ENCODE data around the gene TMEM208. TPM values are rescaled to one million over a fixed set of nuclear protein-coding genes. Genes with fewer than 3 reads are reported as not detected.

Gene TMEM208
- total and polyA plus RNA-seq, 2 of the 13 experiments (the other 11 are each of a cell fraction or from before 2014, with no cell fraction given), result 58.8 to 72.9 TPM

GRCh38 chr16:67183627-67184452, 43.1 kb upstream of the TMEM208 start, which contains the start of gene MATCAP1 (continued):
- TF ChIP-seq, protein P1, sequence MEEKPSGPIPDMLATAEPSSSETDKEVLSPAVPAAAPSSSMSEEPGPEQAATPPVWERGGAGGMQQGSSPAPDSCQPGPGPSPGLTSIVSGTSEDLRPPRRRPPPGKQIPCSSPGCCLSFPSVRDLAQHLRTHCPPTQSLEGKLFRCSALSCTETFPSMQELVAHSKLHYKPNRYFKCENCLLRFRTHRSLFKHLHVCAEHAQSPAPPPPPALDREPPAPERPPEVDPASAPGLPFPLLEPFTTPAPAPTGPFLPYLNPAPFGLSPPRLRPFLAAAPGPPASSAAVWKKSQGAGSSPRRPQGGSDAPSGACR (CRISPR knock-in tag; IDR thresholded peaks at IDR 0.05), result no peak; the same call in 1 of the 2 replicates
- no peak for TF ChIP-seq IKZF4 (CRISPR knock-in tag; IDR thresholded peaks at IDR 0.05; ENCODE audit: borderline replicate concordance, low read depth, not compliant biosample characterization)
- 0 out of 2 replicates have a peak, but pooled peaks have one; percentile 47 for TF ChIP-seq RNF2 (conservative IDR thresholded peaks at IDR 0.05; ENCODE audit: low read depth)
- 0 out of 2 replicates have a peak, but pooled peaks have one; percentile 53 for TF ChIP-seq ZSCAN20 (CRISPR knock-in tag; IDR thresholded peaks at IDR 0.05; ENCODE audit: borderline replicate concordance)
- no peak for TF ChIP-seq ZBTB1 (CRISPR knock-in tag; IDR thresholded peaks at IDR 0.05; ENCODE audit: borderline replicate concordance)
- 0 out of 2 replicates have a peak, but pooled peaks have one; percentile 66 for TF ChIP-seq TBP (CRISPR knock-in tag; IDR thresholded peaks at IDR 0.05)
- peak; percentile 88 for TF ChIP-seq ZNF614 (CRISPR knock-in tag; IDR thresholded peaks at IDR 0.05; ENCODE audit: borderline replicate concordance)
- TF ChIP-seq, protein P2, sequence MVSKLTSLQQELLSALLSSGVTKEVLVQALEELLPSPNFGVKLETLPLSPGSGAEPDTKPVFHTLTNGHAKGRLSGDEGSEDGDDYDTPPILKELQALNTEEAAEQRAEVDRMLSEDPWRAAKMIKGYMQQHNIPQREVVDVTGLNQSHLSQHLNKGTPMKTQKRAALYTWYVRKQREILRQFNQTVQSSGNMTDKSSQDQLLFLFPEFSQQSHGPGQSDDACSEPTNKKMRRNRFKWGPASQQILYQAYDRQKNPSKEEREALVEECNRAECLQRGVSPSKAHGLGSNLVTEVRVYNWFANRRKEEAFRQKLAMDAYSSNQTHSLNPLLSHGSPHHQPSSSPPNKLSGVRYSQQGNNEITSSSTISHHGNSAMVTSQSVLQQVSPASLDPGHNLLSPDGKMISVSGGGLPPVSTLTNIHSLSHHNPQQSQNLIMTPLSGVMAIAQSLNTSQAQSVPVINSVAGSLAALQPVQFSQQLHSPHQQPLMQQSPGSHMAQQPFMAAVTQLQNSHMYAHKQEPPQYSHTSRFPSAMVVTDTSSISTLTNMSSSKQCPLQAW (CRISPR knock-in tag; IDR thresholded peaks at IDR 0.05), result no peak; the same call in 1 of the 2 replicates
- TF ChIP-seq ZNF101 (CRISPR knock-in tag; IDR thresholded peaks at IDR 0.05; ENCODE audit: borderline replicate concordance, low read depth), result no peak; the same call in 1 of the 2 replicates
- no peak for TF ChIP-seq MAFF (IDR thresholded peaks at IDR 0.05; ENCODE audit: low read depth, low read length)
- TF ChIP-seq ZNF274 (CRISPR knock-in tag; IDR thresholded peaks at IDR 0.05), result peak; percentile 67
- no peak; the same call in 1 of the 2 replicates for TF ChIP-seq ZNF335 (CRISPR knock-in tag; IDR thresholded peaks at IDR 0.05)
- peak; percentile 82 for TF ChIP-seq HNRNPK (IDR thresholded peaks at IDR 0.05; ENCODE audit: low read depth, low read length, poor library complexity, severe bottlenecking)
- TF ChIP-seq, protein P3, sequence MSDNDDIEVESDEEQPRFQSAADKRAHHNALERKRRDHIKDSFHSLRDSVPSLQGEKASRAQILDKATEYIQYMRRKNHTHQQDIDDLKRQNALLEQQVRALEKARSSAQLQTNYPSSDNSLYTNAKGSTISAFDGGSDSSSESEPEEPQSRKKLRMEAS (IDR thresholded peaks at IDR 0.05), result peak; percentile 79
- TF ChIP-seq ZKSCAN8 (CRISPR knock-in tag; IDR thresholded peaks at IDR 0.05; ENCODE audit: borderline replicate concordance), result peak; percentile 75; the same call in 1 of the 2 replicates
- TF ChIP-seq IKZF1 (IDR thresholded peaks at IDR 0.05), result no peak
- TF ChIP-seq, protein P4, sequence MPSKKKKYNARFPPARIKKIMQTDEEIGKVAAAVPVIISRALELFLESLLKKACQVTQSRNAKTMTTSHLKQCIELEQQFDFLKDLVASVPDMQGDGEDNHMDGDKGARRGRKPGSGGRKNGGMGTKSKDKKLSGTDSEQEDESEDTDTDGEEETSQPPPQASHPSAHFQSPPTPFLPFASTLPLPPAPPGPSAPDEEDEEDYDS (CRISPR knock-in tag; IDR thresholded peaks at IDR 0.05), result peak; percentile 74
- no peak; the same call in 1 of the 2 replicates for TF ChIP-seq ZNF703 (CRISPR knock-in tag; IDR thresholded peaks at IDR 0.05; ENCODE audit: borderline replicate concordance)
- peak; percentile 80 for TF ChIP-seq ZNF18 (CRISPR knock-in tag; IDR thresholded peaks at IDR 0.05; ENCODE audit: insufficient replicate concordance)
- TF ChIP-seq EZH2 (conservative IDR thresholded peaks at IDR 0.05; ENCODE audit: low read depth, low read length), result no peak
- TF ChIP-seq, protein P5, sequence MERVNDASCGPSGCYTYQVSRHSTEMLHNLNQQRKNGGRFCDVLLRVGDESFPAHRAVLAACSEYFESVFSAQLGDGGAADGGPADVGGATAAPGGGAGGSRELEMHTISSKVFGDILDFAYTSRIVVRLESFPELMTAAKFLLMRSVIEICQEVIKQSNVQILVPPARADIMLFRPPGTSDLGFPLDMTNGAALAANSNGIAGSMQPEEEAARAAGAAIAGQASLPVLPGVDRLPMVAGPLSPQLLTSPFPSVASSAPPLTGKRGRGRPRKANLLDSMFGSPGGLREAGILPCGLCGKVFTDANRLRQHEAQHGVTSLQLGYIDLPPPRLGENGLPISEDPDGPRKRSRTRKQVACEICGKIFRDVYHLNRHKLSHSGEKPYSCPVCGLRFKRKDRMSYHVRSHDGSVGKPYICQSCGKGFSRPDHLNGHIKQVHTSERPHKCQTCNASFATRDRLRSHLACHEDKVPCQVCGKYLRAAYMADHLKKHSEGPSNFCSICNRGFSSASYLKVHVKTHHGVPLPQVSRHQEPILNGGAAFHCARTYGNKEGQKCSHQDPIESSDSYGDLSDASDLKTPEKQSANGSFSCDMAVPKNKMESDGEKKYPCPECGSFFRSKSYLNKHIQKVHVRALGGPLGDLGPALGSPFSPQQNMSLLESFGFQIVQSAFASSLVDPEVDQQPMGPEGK (CRISPR knock-in tag; IDR thresholded peaks at IDR 0.05), result peak; percentile 80
- TF ChIP-seq ZNF775 (CRISPR knock-in tag; IDR thresholded peaks at IDR 0.05; ENCODE audit: borderline replicate concordance), result no peak

Measured in HepG2 (cell line).